ENCODE measurements around the gene OLA1. TPM values are rescaled to one million over a fixed set of nuclear protein-coding genes. Genes with fewer than 3 reads are reported as not detected.

The OLA1 gene
- total and polyA plus RNA-seq, 2 donors (not counting 1 experiment from before 2014, with no cell fraction given): 13.9 to 47.7 TPM

- Mint-ChIP-seq H3K27ac (no peak overlapping the region), H3K9me3 (ENCODE audit: insufficient read depth) (no peaks in the 10 kb centered on the region), H3K27me3 (peaks cover 21% of the 10 kb centered on the region), H3K4me1 (peaks cover 2% of the 10 kb centered on the region), H3K4me3 (no peak overlapping the region)
- intact Hi-C loops (cut with micrococcal nuclease): no loop called here
- Histone ChIP-seq H3K4me2 (replicated peaks; ENCODE audit: low read depth, low read length, poor library complexity, severe bottlenecking) (no peak overlapping the region), H3K79me2 (ENCODE audit: control insufficient read depth, insufficient read depth, low read length) (no peaks in the 10 kb centered on the region), H3K9me3 (ENCODE audit: control extremely low read depth in 1 of 3, control insufficient read depth in 2 of 3, insufficient read depth in 1 of 3, low read length in 2 of 3) (peaks cover 0 to 2% (median 0%) of the 10 kb centered on the region in 3 donors), H3K27me3 (replicated peaks in 1 of 4; ENCODE audit: control extremely low read depth in 1 of 4, control insufficient read depth in 3 of 4, insufficient read depth in 4 of 4, low read length in 3 of 4) (no peaks in the 10 kb centered on the region), H3K4me3 (ENCODE audit: control extremely low read depth in 1 of 5, extremely low read depth in 1 of 5, insufficient read depth in 1 of 5, low read depth in 2 of 5, low read length in 4 of 5) (no peak overlapping the region), H3K36me3 (replicated peaks in 1 of 2; ENCODE audit: control extremely low read depth in 1 of 2, control insufficient read depth in 1 of 2, extremely low read depth in 1 of 2, insufficient read depth in 2 of 2, low read length in 1 of 2) (no peaks in the 10 kb centered on the region), H3K27ac (ENCODE audit: low read length in 2 of 2) (no peak overlapping the region), H2AFZ (ENCODE audit: insufficient read depth, low read depth, low read length, poor library complexity, severe bottlenecking) (no peak overlapping the region), H3K9ac (ENCODE audit: low read length) (no peak overlapping the region), H4K20me1 (ENCODE audit: control insufficient read depth, insufficient read depth, low read length, poor library complexity, severe bottlenecking) (no peaks in the 10 kb centered on the region), H3K4me1 (ENCODE audit: control insufficient read depth in 2 of 2, insufficient read depth in 2 of 2, low read length in 2 of 2) (peaks cover 1 to 3% of the 10 kb centered on the region in 2 donors)
- POLR2A ChIA-PET: no interaction called here
- DNase-seq (no peak), ATAC-seq (ENCODE audit: low read depth) (no peak)
- WGBS (ENCODE audit: insufficient coverage): 100% methylated on average over 4 of the region's 7 CpGs
- TF ChIP-seq, protein P1, sequence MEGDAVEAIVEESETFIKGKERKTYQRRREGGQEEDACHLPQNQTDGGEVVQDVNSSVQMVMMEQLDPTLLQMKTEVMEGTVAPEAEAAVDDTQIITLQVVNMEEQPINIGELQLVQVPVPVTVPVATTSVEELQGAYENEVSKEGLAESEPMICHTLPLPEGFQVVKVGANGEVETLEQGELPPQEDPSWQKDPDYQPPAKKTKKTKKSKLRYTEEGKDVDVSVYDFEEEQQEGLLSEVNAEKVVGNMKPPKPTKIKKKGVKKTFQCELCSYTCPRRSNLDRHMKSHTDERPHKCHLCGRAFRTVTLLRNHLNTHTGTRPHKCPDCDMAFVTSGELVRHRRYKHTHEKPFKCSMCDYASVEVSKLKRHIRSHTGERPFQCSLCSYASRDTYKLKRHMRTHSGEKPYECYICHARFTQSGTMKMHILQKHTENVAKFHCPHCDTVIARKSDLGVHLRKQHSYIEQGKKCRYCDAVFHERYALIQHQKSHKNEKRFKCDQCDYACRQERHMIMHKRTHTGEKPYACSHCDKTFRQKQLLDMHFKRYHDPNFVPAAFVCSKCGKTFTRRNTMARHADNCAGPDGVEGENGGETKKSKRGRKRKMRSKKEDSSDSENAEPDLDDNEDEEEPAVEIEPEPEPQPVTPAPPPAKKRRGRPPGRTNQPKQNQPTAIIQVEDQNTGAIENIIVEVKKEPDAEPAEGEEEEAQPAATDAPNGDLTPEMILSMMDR (IDR thresholded peaks at IDR 0.05): no peak
- TF ChIP-seq EZH2 (IDR thresholded peaks at IDR 0.05; ENCODE audit: borderline replicate concordance, insufficient read depth, low read depth, low read length, poor library complexity, severe bottlenecking): no peak
- CTCF ChIA-PET: interaction anchor here (1.2 kb wide), 1 partner anchor 667 kb away, joined by 3 read pairs; no protein-coding TSS in a partner anchor
Observed at GRCh38 chr2:174066871-174067270, 181.5 kb downstream of the OLA1 start.

GRCh38 chr2:174063492-174064092, 184.7 kb downstream of the OLA1 start:
- ATAC-seq (ENCODE audit: low read depth) (no peak), DNase-seq (no peak)
- Histone ChIP-seq H4K20me1 (ENCODE audit: control insufficient read depth, insufficient read depth, low read length, poor library complexity, severe bottlenecking) (no peaks in the 10 kb centered on the region), H3K9ac (ENCODE audit: low read length) (no peak overlapping the region), H3K79me2 (ENCODE audit: control insufficient read depth, insufficient read depth, low read length) (no peaks in the 10 kb centered on the region), H3K9me3 (ENCODE audit: control extremely low read depth in 1 of 3, control insufficient read depth in 2 of 3, insufficient read depth in 1 of 3, low read length in 2 of 3) (peaks cover 0 to 3% (median 2%) of the 10 kb centered on the region in 3 donors), H2AFZ (ENCODE audit: insufficient read depth, low read depth, low read length, poor library complexity, severe bottlenecking) (no peak overlapping the region), H3K27ac (ENCODE audit: low read length in 2 of 2) (no peak overlapping the region), H3K4me2 (replicated peaks; ENCODE audit: low read depth, low read length, poor library complexity, severe bottlenecking) (no peak overlapping the region), H3K27me3 (replicated peaks in 1 of 4; ENCODE audit: control extremely low read depth in 1 of 4, control insufficient read depth in 3 of 4, insufficient read depth in 4 of 4, low read length in 3 of 4) (peaks cover 0 to 5% (median 0%) of the 10 kb centered on the region in 4 experiments), H3K4me1 (ENCODE audit: control insufficient read depth in 2 of 2, insufficient read depth in 2 of 2, low read length in 2 of 2) (no peaks in the 10 kb centered on the region), H3K36me3 (replicated peaks in 1 of 2; ENCODE audit: control extremely low read depth in 1 of 2, control insufficient read depth in 1 of 2, extremely low read depth in 1 of 2, insufficient read depth in 2 of 2, low read length in 1 of 2) (no peaks in the 10 kb centered on the region), H3K4me3 (ENCODE audit: control extremely low read depth in 1 of 5, extremely low read depth in 1 of 5, insufficient read depth in 1 of 5, low read depth in 2 of 5, low read length in 4 of 5) (no peak overlapping the region)
- intact Hi-C loops (cut with micrococcal nuclease): no loop called here
- Mint-ChIP-seq H3K9me3 (ENCODE audit: insufficient read depth) (no peaks in the 10 kb centered on the region), H3K27me3 (peaks cover 24% of the 10 kb centered on the region), H3K4me1 (peaks cover 7% of the 10 kb centered on the region), H3K4me3 (no peak overlapping the region), H3K27ac (no peak overlapping the region)
- no peak for TF ChIP-seq EZH2 (IDR thresholded peaks at IDR 0.05; ENCODE audit: borderline replicate concordance, insufficient read depth, low read depth, low read length, poor library complexity, severe bottlenecking)
- TF ChIP-seq, protein P1 (IDR thresholded peaks at IDR 0.05): no peak
- POLR2A ChIA-PET: no interaction called here
- CTCF ChIA-PET: no interaction called here
- 98% methylated on average over 12 of the region's 12 CpGs for WGBS (ENCODE audit: insufficient coverage)

Measured in B cell (primary cell).